SH-SY5Y (cell line): ENCODE measurements around the gene GIMAP8.

Experiments used
- GATA2 ChIP-seq: IDR thresholded peaks from 2 replicates; pipeline ENCODE4 v1.6.1; 2011; ENCODE audit warnings: mild to moderate bottlenecking, low read depth, low read length
- GATA3 ChIP-seq: IDR thresholded peaks from 2 replicates; pipeline ENCODE4 v1.6.1; 2011; ENCODE audit warnings: low read depth, mild to moderate bottlenecking, low read length, moderate library complexity

The GIMAP8 gene

GRCh38 chr7:150443793-150444540 is 6.5 kb upstream of the GIMAP8 start:
- TF ChIP-seq GATA3 = no peak
- no peak for TF ChIP-seq GATA2

DNA sequence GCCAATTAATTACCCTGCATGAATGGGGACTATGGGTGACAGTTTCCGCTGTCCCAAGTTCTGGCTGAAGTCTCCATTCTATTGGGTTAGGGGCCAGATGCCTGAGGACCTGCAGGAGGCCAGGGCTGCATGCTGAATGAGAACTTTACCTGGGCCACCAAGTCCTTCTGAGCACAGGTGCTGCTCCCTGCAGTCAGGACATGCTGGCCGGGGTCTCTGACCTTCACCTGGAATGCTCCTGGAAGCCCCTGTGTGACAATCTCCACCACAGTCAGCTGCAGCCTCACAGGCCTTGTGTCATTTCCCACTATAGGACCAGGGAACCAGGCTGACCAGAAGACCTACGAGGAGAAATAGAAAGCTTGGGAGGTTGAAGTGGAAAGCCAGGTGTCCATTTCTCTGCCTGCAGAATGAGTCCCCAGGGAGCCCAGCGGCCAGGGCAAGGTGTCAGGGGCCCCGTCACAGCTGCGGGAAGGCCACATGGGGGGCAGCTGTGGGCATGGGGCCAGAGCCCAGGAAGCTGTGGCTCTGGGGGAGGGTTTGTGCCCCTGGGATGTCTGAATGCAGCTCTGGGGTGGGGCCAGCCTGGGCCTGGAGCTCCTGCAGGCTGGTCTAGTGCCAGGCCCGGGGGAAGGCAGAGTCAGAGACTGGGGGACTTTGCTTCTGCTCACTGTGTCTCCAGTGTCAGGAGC is 5.6 kb upstream of the GIMAP8 start:
- no peak for TF ChIP-seq GATA3
- TF ChIP-seq GATA2 = no peak

GRCh38 chr7:150446288-150446938 is 4.0 kb upstream of the GIMAP8 start:
- TF ChIP-seq GATA2 (no peak), GATA3 (no peak)

DNA sequence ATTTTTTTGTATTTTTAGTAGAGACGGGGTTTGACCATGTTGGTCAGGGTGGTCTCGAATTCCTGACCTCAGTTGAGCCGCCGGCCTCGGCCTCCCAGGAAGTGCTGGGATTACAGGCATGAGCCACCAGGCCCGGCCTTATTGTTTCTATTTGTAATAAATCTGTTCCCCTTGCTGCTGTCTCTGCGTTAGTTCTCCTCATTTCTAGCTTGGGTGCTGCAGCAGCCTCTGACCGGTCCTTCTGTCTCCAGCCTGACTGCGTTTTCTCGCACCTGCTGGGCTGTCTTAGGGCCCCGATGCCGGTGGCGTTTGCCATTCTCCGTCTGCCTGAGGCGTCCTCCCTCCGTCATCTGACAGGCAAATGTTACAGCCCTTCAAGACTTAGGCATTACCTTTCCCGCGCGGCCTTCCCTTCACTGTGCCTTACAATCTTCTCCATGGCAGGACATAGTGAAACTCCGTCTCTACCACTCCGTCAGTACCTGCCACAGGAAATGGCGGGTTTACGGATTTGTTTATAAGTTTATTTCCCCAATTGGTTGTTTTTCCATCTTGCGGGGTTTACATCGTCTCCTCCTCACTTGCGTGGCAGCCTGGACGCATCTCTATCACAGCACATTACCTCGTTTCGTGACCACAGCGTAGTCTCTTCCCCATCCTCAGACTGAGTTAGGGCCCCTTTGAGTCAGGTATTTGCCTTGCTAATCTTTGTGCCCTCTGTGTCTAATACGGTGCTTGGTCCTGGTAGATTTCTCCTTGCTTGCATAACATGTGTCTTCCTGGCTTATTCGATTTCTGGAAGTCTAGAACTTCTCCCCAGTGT is 2.3 kb upstream of the GIMAP8 start:
- TF ChIP-seq GATA2 = no peak
- no peak for TF ChIP-seq GATA3

DNA sequence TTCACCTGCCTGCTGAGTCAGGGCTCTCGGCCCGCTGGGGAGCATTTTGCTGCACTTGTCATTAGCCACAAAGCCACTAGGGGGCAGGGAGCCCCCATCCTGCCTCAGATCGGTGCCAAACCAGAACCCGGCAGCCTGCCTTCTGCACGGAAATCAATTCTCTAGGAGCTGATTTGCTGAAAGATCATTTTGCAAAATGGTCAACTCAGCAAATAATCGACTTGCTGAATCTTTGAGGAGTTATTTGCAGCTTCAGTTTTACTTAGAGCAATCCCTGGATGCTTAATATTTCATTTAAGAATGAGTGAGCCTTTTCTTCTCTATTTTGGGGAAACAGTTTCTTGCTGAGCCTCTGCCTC is 1.7 kb upstream of the GIMAP8 start:
- no peak for TF ChIP-seq GATA2
- no peak for TF ChIP-seq GATA3

DNA sequence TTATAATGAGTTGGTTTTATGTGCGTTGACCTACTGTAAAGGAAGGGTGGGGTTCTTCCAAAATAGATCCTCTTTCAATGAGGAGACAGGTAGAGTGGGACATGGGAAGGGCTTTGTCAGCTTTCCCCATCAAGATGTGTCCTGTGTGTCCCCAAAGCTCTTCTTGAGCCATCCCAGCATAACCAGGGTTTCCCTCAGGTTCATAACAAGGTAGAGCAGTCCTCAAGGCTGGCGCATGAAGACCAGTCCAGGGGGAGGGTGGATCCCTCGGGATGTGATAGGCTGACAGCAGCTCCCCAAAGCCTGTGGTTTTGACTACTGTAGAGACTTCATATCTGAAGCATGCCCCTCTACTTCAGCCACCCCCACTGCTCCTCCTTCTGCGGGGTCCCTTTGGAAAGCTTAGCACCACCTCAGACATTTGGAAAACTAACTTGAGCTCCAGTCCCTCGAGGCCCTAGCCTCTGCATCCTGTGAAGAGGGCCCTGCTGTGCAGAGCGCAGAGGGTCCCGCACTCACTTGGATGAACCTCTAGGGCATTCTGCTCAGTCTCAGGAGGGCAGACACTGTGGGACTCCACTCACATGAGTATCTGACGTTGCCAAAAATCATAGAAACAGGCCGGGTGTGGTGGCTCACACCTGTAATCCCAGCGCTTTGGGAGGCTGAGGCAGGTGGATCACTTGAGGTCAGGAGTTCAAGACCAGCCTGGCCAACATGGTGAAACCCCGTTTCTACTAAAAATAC is 1.1 kb upstream of the GIMAP8 start:
- no peak for TF ChIP-seq GATA2
- TF ChIP-seq GATA3 = no peak

DNA sequence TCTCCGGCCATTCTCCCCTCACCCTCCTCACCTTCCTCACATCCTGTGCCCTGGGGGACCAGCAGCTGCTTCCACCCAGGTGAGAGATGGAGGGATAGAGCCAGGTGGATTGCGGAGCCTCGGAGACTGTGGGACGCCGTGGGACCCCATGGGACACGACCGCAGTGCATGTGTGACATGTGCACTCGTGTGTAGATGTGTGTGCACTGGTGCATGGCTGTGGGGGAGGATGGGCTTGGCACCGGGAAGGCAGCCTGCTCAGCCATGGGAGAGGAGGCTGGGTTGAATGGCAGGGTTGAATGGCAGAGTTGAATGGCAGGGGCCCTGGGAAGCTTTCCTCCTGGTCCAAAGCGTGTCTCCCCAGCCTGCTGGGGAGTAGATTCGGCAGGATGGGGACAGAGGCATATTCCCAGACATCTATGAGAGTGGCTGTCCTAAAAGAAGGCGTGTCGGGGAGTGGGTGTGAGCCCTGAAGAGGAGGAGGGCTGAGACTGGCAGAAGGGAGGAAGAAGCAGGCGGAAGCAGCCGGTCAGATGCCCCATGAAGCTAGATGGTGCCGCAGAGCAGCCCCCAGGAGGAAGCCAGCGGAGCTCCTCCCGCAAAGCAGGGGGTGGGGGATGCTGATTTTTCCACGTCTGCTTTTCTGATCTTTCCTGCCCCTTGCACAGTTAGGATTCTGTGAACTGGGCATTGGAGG is 815 bp downstream of the GIMAP8 start:
- TF ChIP-seq GATA2 (no peak), GATA3 (no peak)

- TF ChIP-seq GATA3 = no peak
- TF ChIP-seq GATA2 = no peak
Measured at GRCh38 chr7:150451833-150452461, 1.5 kb downstream of the GIMAP8 start.

GRCh38 chr7:150453181-150453580 is 2.8 kb downstream of the GIMAP8 start:
- TF ChIP-seq GATA2 (no peak), GATA3 (no peak)

GRCh38 chr7:150453892-150454291 is 3.5 kb downstream of the GIMAP8 start:
- no peak for TF ChIP-seq GATA3
- TF ChIP-seq GATA2 = no peak

GRCh38 chr7:150458235-150458634 is 7.8 kb downstream of the GIMAP8 start:
- no peak for TF ChIP-seq GATA2
- TF ChIP-seq GATA3 = no peak

- TF ChIP-seq GATA3 = no peak
- no peak for TF ChIP-seq GATA2
Measured at GRCh38 chr7:150458756-150459155, 8.3 kb downstream of the GIMAP8 start.

- no peak for TF ChIP-seq GATA3
- no peak for TF ChIP-seq GATA2
Measured at GRCh38 chr7:150461520-150461919, 11.1 kb downstream of the GIMAP8 start.
